ENCODE data around the gene SNX11. TPM values are rescaled to one million over a fixed set of nuclear protein-coding genes. Genes with fewer than 3 reads are reported as not detected.
A peak's percentile ranks its signal among the peaks of the same experiment; 100 is the strongest.

Gene SNX11
- total and polyA plus RNA-seq, 9 of the 15 experiments (the other 6 are each of a cell fraction or from before 2014, with no cell fraction given), result 12.4 to 24.0 (median 16.8) TPM

- TF ChIP-seq HNRNPL (IDR thresholded peaks at IDR 0.05; ENCODE audit: low read depth, low read length) (no peak), BRD4 (IDR thresholded peaks at IDR 0.05) (no peak), CREM (IDR thresholded peaks at IDR 0.05; ENCODE audit: low read depth) (peak; percentile 64), CSDE1 (IDR thresholded peaks at IDR 0.05) (peak in 1 of 2 experiments; percentile 93; a peak in 2 of 4 replicates), FOXP1 (CRISPR knock-in tag; IDR thresholded peaks at IDR 0.05) (no peak), MCM3 (IDR thresholded peaks at IDR 0.05) (no peak), ZNF449 (CRISPR knock-in tag; IDR thresholded peaks at IDR 0.05) (no peak), ZFP91 (CRISPR knock-in tag; IDR thresholded peaks at IDR 0.05) (no peak), GTF2A2 (tag; IDR thresholded peaks at IDR 0.05) (no peak), MCM5 (IDR thresholded peaks at IDR 0.05; ENCODE audit: low read depth) (no peak), MGA (IDR thresholded peaks at IDR 0.05) (no peak; the same call in 1 of the 2 replicates)
These were observed 41.6 kb downstream of the SNX11 start (continued) for GRCh38 chr17:48148854-48149786.

Data from K562 (cell line).